OCI-LY3 (cell line): ENCODE data around the gene ZNF277.

ENCODE experiments used
- H2AFZ ChIP-seq: fragments of 200-600, 300-600 bp; shearing (Covaris generic); 2 replicates; pipeline ENCODE4 v1.6.0; 2014; ENCODE audit warnings: antibody characterized with exemption, low read depth, low read length
- H3K27ac ChIP-seq: fragments of 200-600, 300-600 bp; sonication (generic); 2 replicates; pipeline ENCODE4 v1.5.1; 2014; ENCODE audit warnings: mild to moderate bottlenecking, low read length, moderate library complexity, mixed read lengths
- H3K27me3 ChIP-seq: fragments of 200-600, 300-600 bp; sonication (generic); 2 replicates; pipeline ENCODE4 v1.6.1; 2014; ENCODE audit warnings: low read depth, low read length, mixed read lengths
- H3K36me3 ChIP-seq: fragments of 200-600, 300-600 bp; sonication (generic); replicated peaks from 2 replicates; pipeline ENCODE3; 2014; ENCODE audit warnings: low read depth, low read length, mixed read lengths
- H3K4me1 ChIP-seq: fragments of 300-600, 200-600 bp; sonication (generic); 2 replicates; pipeline ENCODE4 v1.6.1; 2014; ENCODE audit warnings: low read length, mixed read lengths
- H3K4me2 ChIP-seq: fragments of 200-600, 300-600 bp; sonication (generic); 2 replicates; pipeline ENCODE4 v1.6.1; 2014; ENCODE audit warnings: low read length, mixed read lengths
- H3K4me3 ChIP-seq: fragments of 300-600, 200-600 bp; sonication (generic); 2 replicates; pipeline ENCODE4 v1.5.1; 2014; ENCODE audit warnings: antibody characterized with exemption, mild to moderate bottlenecking, low read length, moderate library complexity
- H3K79me2 ChIP-seq: fragments of 300-600, 200-600 bp; shearing (Covaris generic); 2 replicates; pipeline ENCODE4 v1.6.1; 2014; ENCODE audit warnings: mild to moderate bottlenecking, low read length, mixed read lengths
- H3K9ac ChIP-seq: fragments of 300-600, 200-600 bp; shearing (Covaris generic); 2 replicates; pipeline ENCODE4 v1.6.0; 2014; ENCODE audit warnings: mild to moderate bottlenecking, low read length, moderate library complexity
- H3K9me3 ChIP-seq: fragments of 200-600, 300-600 bp; shearing (Covaris generic); 2 replicates; pipeline ENCODE4 v1.6.1; 2014; ENCODE audit warnings: low read length, mixed read lengths; ENCODE audit not compliant: insufficient read depth
- H4K20me1 ChIP-seq: fragments of 200-600, 300-600 bp; sonication (generic); 2 replicates; pipeline ENCODE4 v1.6.1; 2016; ENCODE audit warnings: low read length, mixed read lengths; ENCODE audit not compliant: insufficient read depth
- CTCF ChIP-seq: fragments of 200-600, 300-600 bp; sonication (generic); IDR thresholded peaks from 2 replicates; pipeline ENCODE4 v1.5.1; 2014; ENCODE audit warnings: antibody characterized with exemption, low read length, low read depth
- EZH2phosphoT487 ChIP-seq: fragments of 200-600 bp; shearing (Covaris generic); IDR thresholded peaks from 2 replicates; pipeline ENCODE4 v1.6.1; 2018; ENCODE audit warnings: antibody characterized with exemption, mixed run types, low read depth

The ZNF277 gene

DNA sequence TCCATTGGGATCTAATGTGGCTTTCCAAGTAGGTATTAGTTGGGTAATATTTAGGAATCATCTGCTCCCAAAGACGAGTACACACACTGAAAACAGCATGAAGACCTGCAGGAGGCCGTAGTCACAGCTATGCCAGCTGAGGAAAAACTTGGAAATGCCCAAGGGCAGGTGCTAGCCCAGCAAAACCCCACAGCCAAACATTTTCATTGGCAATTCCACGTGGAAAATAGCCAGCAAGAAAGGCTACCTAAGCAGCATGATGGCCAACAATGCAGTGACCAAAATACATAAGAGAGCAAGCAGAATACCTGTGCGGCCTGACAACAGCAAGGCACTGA lies 33.0 kb upstream of the ZNF277 start:
- no peak for TF ChIP-seq EZH2phosphoT487
- TF ChIP-seq CTCF, result no peak
- Histone ChIP-seq H3K4me3 (no peak overlapping the region), H3K4me2 (no peak overlapping the region), H2AFZ (no peak overlapping the region), H4K20me1 (no peaks in the 10 kb centered on the region), H3K79me2 (no peaks in the 10 kb centered on the region), H3K27me3 (0 out of 2 replicates have a peak, but pooled peaks cover 7% of the 10 kb centered on the region), H3K27ac (no peak overlapping the region), H3K4me1 (no peaks in the 10 kb centered on the region), H3K9me3 (no peaks in the 10 kb centered on the region), H3K36me3 (no peaks in the 10 kb centered on the region), H3K9ac (no peak overlapping the region)

- H3K4me1 ChIP-seq, result no peaks in the 10 kb centered on the region
- H3K79me2 ChIP-seq, result no peaks in the 10 kb centered on the region
- no peak overlapping the region for H3K4me3 ChIP-seq
- no peaks in the 10 kb centered on the region for H3K9me3 ChIP-seq
- no peaks in the 10 kb centered on the region for H4K20me1 ChIP-seq
- H3K27ac ChIP-seq, result no peak overlapping the region
- H3K36me3 ChIP-seq, result no peaks in the 10 kb centered on the region
- H3K27me3 ChIP-seq, result peaks cover 8% of the 10 kb centered on the region; the same call in 1 of the 2 replicates
- no peak for TF ChIP-seq CTCF
- TF ChIP-seq EZH2phosphoT487, result no peak
- H2AFZ ChIP-seq, result no peak overlapping the region
- no peak overlapping the region for H3K9ac ChIP-seq
- H3K4me2 ChIP-seq, result no peak overlapping the region
Observed at GRCh38 chr7:112174192-112174591, 32.3 kb upstream of the ZNF277 start.

DNA sequence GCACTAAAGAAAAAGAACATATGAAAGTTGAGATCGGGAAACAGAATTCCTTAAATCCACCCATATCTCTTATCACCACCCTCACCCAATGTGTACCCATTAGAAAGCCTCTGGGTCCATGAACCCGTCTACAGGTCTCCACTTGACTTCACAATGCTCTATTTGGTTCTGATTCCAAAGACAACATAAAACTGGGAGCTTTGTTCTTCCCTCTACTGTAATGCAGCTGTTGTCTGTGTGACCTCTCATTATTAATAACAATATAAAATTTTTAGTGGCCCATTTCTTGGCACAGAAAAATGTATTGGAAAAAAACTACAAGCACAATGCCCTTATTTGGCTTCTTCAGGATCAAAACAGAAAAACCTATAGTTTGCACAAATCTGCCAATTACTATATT lies 30.3 kb upstream of the ZNF277 start:
- H3K9ac ChIP-seq, result no peak overlapping the region
- no peak overlapping the region for H2AFZ ChIP-seq
- H3K4me1 ChIP-seq, result no peaks in the 10 kb centered on the region
- H4K20me1 ChIP-seq, result no peaks in the 10 kb centered on the region
- no peak overlapping the region for H3K27ac ChIP-seq
- H3K4me2 ChIP-seq, result no peak overlapping the region
- no peak overlapping the region for H3K4me3 ChIP-seq
- no peaks in the 10 kb centered on the region for H3K79me2 ChIP-seq
- no peaks in the 10 kb centered on the region for H3K9me3 ChIP-seq
- peaks cover 26% of the 10 kb centered on the region for H3K27me3 ChIP-seq
- no peak for TF ChIP-seq EZH2phosphoT487
- no peak for TF ChIP-seq CTCF
- no peaks in the 10 kb centered on the region for H3K36me3 ChIP-seq

DNA sequence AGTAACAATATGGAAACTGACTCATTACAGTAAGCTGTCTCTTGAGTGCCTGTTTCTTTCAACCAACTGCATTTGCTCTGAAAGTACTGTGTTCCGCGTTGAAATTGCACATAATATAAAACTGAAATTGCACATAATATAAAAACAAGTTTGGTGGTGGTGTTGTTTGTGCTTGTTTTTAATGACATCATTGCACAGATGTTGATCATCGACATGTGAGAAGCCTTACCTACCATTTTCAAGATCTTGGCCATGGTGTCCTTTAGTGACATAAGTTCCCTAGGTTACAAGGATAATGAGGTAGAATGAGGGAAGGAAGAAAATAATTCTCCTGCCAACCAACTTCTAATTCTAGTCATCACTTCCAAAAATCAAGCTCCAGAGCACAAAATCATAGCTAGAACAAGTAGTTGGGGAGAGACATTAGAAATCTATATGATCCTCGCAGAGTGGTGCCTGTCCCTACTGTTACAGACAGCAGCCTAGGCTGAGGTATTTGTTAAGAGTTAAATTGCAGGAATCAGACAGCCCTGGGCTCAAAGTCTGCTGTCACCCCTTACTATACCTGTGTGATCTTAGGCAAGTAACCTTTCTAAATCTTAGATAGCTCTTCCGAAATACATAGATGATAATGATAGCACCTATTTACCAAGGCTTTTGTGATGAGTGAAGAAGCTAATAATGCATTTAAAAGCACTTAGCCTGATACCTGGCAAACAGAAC lies 29.6 kb upstream of the ZNF277 start:
- Histone ChIP-seq H3K4me3 (no peak overlapping the region), H3K4me2 (no peak overlapping the region), H3K27ac (no peak overlapping the region), H3K9me3 (no peaks in the 10 kb centered on the region), H3K79me2 (no peaks in the 10 kb centered on the region), H4K20me1 (no peaks in the 10 kb centered on the region), H3K27me3 (peaks cover 26% of the 10 kb centered on the region), H2AFZ (no peak overlapping the region), H3K36me3 (no peaks in the 10 kb centered on the region), H3K9ac (no peak overlapping the region), H3K4me1 (no peaks in the 10 kb centered on the region)
- no peak for TF ChIP-seq CTCF
